Trophoblast cell (in vitro differentiated cells and primary cell): ENCODE measurements around the gene SCLY.

Source experiments
- DNase-seq, 2 donors: peaks; one replicate each; pipeline ENCODE4 v3.0.0-alpha.2; 2016
- H2AFZ ChIP-seq: 2 replicates; pipeline ENCODE4 v1.6.1; 2013; ENCODE audit warnings: low read length, moderate library complexity, mild to moderate bottlenecking; ENCODE audit not compliant: insufficient read depth, poor library complexity
- H2AK5ac ChIP-seq: 2 replicates; pipeline ENCODE4 v1.6.1; 2013; ENCODE audit warnings: mild to moderate bottlenecking, low read length
- H2BK120ac ChIP-seq: 2 replicates; pipeline ENCODE4 v1.6.1; 2013; ENCODE audit warnings: low read length, mild to moderate bottlenecking, moderate library complexity; ENCODE audit not compliant: insufficient read depth, poor library complexity
- H2BK12ac ChIP-seq: 2 replicates; pipeline ENCODE4 v1.6.1; 2013; ENCODE audit warnings: mild to moderate bottlenecking, low read length, moderate library complexity
- H2BK5ac ChIP-seq: 2 replicates; pipeline ENCODE4 v1.6.1; 2013; ENCODE audit warnings: low read length, low read depth, moderate library complexity, mild to moderate bottlenecking; ENCODE audit not compliant: poor library complexity
- H3K14ac ChIP-seq: 2 replicates; pipeline ENCODE4 v1.6.1; 2013; ENCODE audit warnings: mild to moderate bottlenecking, low read length
- H3K18ac ChIP-seq: 2 replicates; pipeline ENCODE4 v1.6.1; 2013; ENCODE audit warnings: mild to moderate bottlenecking, low read length
- H3K23ac ChIP-seq: 2 replicates; pipeline ENCODE4 v1.6.1; 2013; ENCODE audit warnings: low read length
- H3K27ac ChIP-seq: 2 replicates; pipeline ENCODE4 v1.5.1; 2013; ENCODE audit warnings: low read depth, mild to moderate bottlenecking, inconsistent platforms, low read length, moderate library complexity
- H3K27me3 ChIP-seq: 2 replicates; pipeline ENCODE4 v1.6.1; 2013; ENCODE audit warnings: inconsistent platforms, mild to moderate bottlenecking, low read length, moderate library complexity; ENCODE audit not compliant: insufficient read depth
- H3K36me3 ChIP-seq, 2 experiments: 1 replicate in 1 of 2; 2 replicates in 1 of 2; pipeline ENCODE4 v1.6.1; 2013; ENCODE audit warnings: low read length in 2 of 2, mild to moderate bottlenecking in 2 of 2, moderate library complexity in 1 of 2; ENCODE audit not compliant: insufficient read depth in 2 of 2, control insufficient read depth in 1 of 2
- H3K4ac ChIP-seq: 2 replicates; pipeline ENCODE4 v1.6.1; 2013; ENCODE audit warnings: low read depth, mild to moderate bottlenecking, low read length, moderate library complexity
- H3K4me1 ChIP-seq, 2 experiments: 1 replicate in 1 of 2; 2 replicates in 1 of 2; pipeline ENCODE4 v1.6.1; 2013; ENCODE audit warnings: low read length in 2 of 2, mild to moderate bottlenecking in 2 of 2, moderate library complexity in 1 of 2; ENCODE audit not compliant: insufficient read depth in 2 of 2, control insufficient read depth in 1 of 2
- H3K4me2 ChIP-seq: 2 replicates; pipeline ENCODE4 v1.6.1; 2013; ENCODE audit warnings: inconsistent platforms, mild to moderate bottlenecking, low read length, moderate library complexity
- H3K4me3 ChIP-seq: 2 replicates; pipeline ENCODE4 v1.5.1; 2013; ENCODE audit warnings: mild to moderate bottlenecking, low read depth, low read length, inconsistent platforms
- H3K79me1 ChIP-seq: one replicate; pipeline ENCODE4 v1.6.1; 2013; ENCODE audit warnings: low read length
- H3K79me2 ChIP-seq: 2 replicates; pipeline ENCODE4 v1.6.1; 2013; ENCODE audit warnings: low read length, mild to moderate bottlenecking; ENCODE audit not compliant: control insufficient read depth, insufficient read depth, poor library complexity
- H3K9ac ChIP-seq: 2 replicates; pipeline ENCODE4 v1.6.1; 2013; ENCODE audit warnings: mild to moderate bottlenecking, low read length
- H3K9me3 ChIP-seq: 2 replicates; pipeline ENCODE4 v1.6.1; 2013; ENCODE audit warnings: low read depth, mild to moderate bottlenecking, control low read depth, inconsistent platforms, low read length; ENCODE audit not compliant: insufficient read depth
- H4K12ac ChIP-seq: 2 replicates; pipeline ENCODE4 v1.6.1; 2013; ENCODE audit warnings: low read depth, mild to moderate bottlenecking, low read length, moderate library complexity
- H4K8ac ChIP-seq: 2 replicates; pipeline ENCODE4 v1.6.1; 2013; ENCODE audit warnings: low read depth, mild to moderate bottlenecking, low read length, moderate library complexity
- H4K91ac ChIP-seq: one replicate; pipeline ENCODE4 v1.6.1; 2013; ENCODE audit warnings: low read depth, mild to moderate bottlenecking, low read length, moderate library complexity
- WGBS: extraction: QIAGEN DNeasy Blood & Tissue Kit; methylation state at CpG from one replicate; pipeline ENCODE4 v1.1.7; 2013; ENCODE audit warnings: missing lambda C conversion rate; ENCODE audit not compliant: insufficient read length, insufficient coverage; ENCODE audit errors: extremely low coverage; 5-methylcytosine and 5-hydroxymethylcytosine counted together

SCLY gene

DNA sequence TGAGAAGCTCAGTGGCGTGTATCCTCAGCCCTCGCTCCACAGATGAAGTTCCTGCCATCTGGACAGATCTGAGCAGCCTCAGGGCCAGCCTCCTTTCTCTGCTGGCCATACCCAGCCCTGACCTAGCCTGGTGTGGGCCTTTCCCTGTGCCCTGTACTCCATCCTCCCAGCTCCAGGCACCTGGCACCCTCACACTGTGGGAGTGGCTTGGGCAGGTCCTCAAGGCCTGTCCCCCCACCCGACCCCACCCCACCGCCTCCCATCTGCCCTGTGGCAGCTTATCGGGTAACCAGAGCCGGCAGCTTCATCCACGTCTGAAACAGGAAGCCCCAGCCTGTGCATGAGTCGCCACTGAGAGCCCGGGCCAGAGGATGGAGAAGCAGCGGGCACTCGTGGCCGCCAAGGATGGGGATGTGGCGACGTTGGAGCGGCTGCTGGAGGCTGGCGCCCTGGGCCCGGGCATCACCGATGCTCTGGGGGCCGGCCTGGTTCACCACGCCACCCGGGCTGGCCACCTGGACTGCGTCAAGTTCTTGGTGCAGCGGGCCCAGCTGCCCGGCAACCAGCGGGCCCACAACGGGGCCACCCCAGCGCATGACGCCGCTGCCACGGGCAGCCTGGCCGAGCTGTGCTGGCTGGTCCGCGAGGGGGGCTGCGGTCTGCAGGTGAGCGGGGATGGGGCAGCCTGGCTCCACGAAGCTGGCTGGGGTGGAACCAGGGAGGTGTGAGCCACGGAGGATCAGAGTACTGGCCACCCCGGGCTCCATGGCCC, 39.4 kb downstream of the SCLY start, which contains the start of gene ESPNL:
Gene ESPNL, plus strand, starts transcription at position 292 of the 772 bp plus-strand sequence. Its CDS starts 80 bp downstream, at position 372.
- Histone ChIP-seq H2BK12ac (no peak within 1 kb of the TSS), H3K14ac (no peak within 1 kb of the TSS), H4K91ac (no peak within 1 kb of the TSS), H3K4me3 (no peak within 1 kb of the TSS), H3K4ac (no peak within 1 kb of the TSS), H2AFZ (no peak within 1 kb of the TSS), H4K12ac (no peak within 1 kb of the TSS), H2BK120ac (no peak within 1 kb of the TSS), H3K9ac (no peak within 1 kb of the TSS), H3K36me3 (no peaks in the 10 kb centered on the region), H2AK5ac (no peak within 1 kb of the TSS), H3K79me2 (no peaks in the 10 kb centered on the region), H3K27ac (no peak within 1 kb of the TSS), H3K4me1 (no peaks in the 10 kb centered on the region), H3K4me2 (no peak within 1 kb of the TSS), H3K27me3 (no peaks in the 10 kb centered on the region), H3K18ac (no peak within 1 kb of the TSS), H3K9me3 (peaks cover 3% of the 10 kb centered on the region), H3K23ac (no peak within 1 kb of the TSS), H4K8ac (no peak within 1 kb of the TSS), H3K79me1 (no peaks in the 10 kb centered on the region), H2BK5ac (no peak within 1 kb of the TSS)
- WGBS = no CpG with 5 or more reads among the region's 38 CpGs
- DNase-seq = no peak

DNA sequence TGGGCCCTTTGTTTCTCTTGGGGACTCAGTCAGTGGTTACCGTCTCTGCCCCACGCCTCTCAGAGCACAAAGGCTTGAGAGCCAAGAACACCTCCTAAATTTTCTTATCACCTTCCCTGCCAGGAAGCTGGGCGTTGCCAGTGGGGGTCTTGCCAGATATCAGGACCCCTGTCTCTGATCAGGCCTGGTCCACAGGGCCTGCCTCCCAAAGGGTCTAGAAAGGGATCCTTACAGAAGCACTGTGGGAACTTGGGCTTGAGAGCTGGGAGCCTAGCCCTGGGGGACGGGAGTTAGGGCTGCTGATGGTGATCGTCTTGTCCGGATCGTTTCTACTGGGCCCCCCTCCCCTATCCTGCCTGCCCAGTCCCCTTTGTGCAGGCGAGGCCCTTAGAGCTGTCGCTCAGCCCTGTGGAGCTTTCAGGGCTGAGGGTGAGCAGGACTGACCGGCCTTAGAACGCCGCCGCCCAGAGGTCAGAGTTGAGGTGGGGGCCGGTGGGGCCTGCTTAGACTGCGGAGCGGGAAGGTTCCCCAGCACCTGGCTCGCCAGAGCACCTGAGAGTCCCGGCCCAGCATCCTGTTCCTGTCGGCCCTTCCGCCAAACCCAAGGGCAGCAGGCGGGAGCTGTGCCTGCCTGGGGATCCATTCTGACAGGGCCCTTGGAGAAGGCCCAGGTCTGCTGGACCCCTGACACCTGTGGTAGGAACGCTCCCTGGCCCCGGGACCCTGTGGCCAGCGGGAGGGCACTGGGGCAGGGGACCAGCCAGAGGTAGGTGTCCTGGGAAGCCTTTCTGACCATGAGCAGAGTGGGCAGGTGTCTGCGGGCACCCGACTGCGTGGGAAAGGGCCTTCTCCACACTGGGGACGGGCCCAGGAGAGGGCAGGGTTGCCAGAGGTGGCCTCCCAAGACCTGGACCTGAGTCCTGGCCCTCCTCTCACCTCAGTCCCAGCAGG, 40.3 kb downstream of the SCLY start:
- no peak for DNase-seq
- Histone ChIP-seq H4K8ac (no peak overlapping the region), H2BK5ac (no peak overlapping the region), H3K4ac (no peak overlapping the region), H4K91ac (no peak overlapping the region), H3K27me3 (no peaks in the 10 kb centered on the region), H3K4me3 (no peak overlapping the region), H2BK12ac (no peak overlapping the region), H4K12ac (no peak overlapping the region), H3K18ac (no peak overlapping the region), H3K79me2 (no peaks in the 10 kb centered on the region), H3K4me1 (no peaks in the 10 kb centered on the region), H2BK120ac (no peak overlapping the region), H2AFZ (no peak overlapping the region), H3K9me3 (peaks cover 3% of the 10 kb centered on the region), H3K14ac (no peak overlapping the region), H3K79me1 (no peaks in the 10 kb centered on the region), H3K9ac (no peak overlapping the region), H3K27ac (no peak overlapping the region), H3K23ac (no peak overlapping the region), H3K36me3 (no peaks in the 10 kb centered on the region), H2AK5ac (no peak overlapping the region), H3K4me2 (no peak overlapping the region)
- no CpG with 5 or more reads among the region's 28 CpGs for WGBS

DNA sequence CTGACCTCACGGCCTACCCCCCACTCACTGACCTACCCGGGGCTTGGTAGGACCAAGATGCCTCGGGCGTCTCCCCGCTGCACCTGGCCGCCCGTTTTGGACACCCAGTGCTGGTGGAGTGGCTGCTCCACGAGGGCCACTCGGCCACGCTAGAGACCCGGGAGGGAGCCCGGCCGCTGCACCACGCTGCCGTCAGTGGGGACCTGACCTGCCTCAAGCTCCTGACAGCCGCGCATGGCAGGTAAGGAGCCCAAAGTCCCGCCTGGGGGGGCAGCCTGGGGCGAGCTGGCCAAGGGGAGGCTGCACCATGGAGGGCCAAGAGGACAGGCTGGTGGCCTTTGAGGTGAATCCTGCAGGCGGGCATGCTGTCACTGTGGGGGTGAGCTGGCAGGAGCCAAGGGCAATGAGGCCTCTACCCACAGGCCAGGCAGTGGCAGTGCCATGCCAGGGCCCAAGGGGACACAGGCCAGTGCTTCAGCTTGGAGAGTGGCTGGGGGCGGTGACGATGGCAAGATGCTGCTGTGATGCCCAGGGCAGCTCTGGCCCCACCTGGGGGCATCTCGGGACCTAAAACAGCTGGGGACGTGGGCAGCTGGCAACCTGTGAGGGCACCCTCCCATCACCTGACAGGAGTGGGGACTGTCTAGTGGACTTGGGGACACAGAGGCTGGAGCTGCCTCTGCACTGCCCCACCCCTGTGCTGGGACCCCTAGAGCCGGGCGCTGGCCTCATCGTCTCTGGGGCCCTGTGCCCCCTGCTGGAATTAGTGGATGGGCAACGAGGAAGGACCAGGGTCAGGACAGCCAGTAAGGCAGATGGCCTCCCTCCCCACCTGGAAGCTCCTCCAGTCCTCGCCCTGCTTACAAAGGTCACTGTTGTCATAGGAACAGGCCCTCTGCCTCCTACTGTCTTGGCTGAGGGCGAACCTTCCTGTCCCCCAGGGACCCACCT, 41.4 kb downstream of the SCLY start:
- Histone ChIP-seq H2AFZ (no peak overlapping the region), H2BK5ac (no peak overlapping the region), H3K79me2 (no peaks in the 10 kb centered on the region), H2BK120ac (no peak overlapping the region), H4K91ac (no peak overlapping the region), H3K9ac (no peak overlapping the region), H3K36me3 (no peaks in the 10 kb centered on the region), H3K4ac (no peak overlapping the region), H3K23ac (no peak overlapping the region), H3K9me3 (peaks cover 3% of the 10 kb centered on the region), H3K4me3 (no peak overlapping the region), H4K8ac (no peak overlapping the region), H3K27ac (no peak overlapping the region), H3K79me1 (no peaks in the 10 kb centered on the region), H3K4me1 (no peaks in the 10 kb centered on the region), H3K14ac (no peak overlapping the region), H4K12ac (no peak overlapping the region), H3K4me2 (no peak overlapping the region), H2AK5ac (no peak overlapping the region), H2BK12ac (no peak overlapping the region), H3K27me3 (no peaks in the 10 kb centered on the region), H3K18ac (no peak overlapping the region)
- DNase-seq = no peak
- WGBS = no CpG with 5 or more reads among the region's 30 CpGs

- Histone ChIP-seq H2BK120ac (no peak overlapping the region), H3K4me2 (no peak overlapping the region), H3K9ac (no peak overlapping the region), H2AFZ (no peak overlapping the region), H3K4me3 (no peak overlapping the region), H3K79me2 (no peaks in the 10 kb centered on the region), H4K12ac (no peak overlapping the region), H3K79me1 (no peaks in the 10 kb centered on the region), H3K23ac (no peak overlapping the region), H2BK12ac (no peak overlapping the region), H4K8ac (no peak overlapping the region), H3K14ac (no peak overlapping the region), H3K9me3 (peaks cover 3% of the 10 kb centered on the region), H3K27ac (no peak overlapping the region), H2AK5ac (no peak overlapping the region), H3K4ac (no peak overlapping the region), H3K4me1 (no peaks in the 10 kb centered on the region), H3K18ac (no peak overlapping the region), H4K91ac (no peak overlapping the region), H2BK5ac (no peak overlapping the region), H3K27me3 (no peaks in the 10 kb centered on the region), H3K36me3 (no peaks in the 10 kb centered on the region)
- WGBS = no CpG with 5 or more reads among the region's 10 CpGs
- DNase-seq = no peak
These were observed 42.1 kb downstream of the SCLY start for GRCh38 chr2:238102865-238103264.
